GM21381 (cell line): ENCODE measurements around the gene PCMT1.
"Not testable (repeated sequence)": the region's sequence is repeated elsewhere in the genome, so short reads cannot be mapped to it uniquely, and the experiment has no call there.

Experiments
- ATAC-seq: cut with Tn5 transposase; IDR thresholded peaks from one replicate; pipeline ENCODE4 v1.9.1; 2021; ENCODE audit warnings: mild to moderate bottlenecking, moderate library complexity; ENCODE audit not compliant: unreplicated experiment

Gene PCMT1

DNA sequence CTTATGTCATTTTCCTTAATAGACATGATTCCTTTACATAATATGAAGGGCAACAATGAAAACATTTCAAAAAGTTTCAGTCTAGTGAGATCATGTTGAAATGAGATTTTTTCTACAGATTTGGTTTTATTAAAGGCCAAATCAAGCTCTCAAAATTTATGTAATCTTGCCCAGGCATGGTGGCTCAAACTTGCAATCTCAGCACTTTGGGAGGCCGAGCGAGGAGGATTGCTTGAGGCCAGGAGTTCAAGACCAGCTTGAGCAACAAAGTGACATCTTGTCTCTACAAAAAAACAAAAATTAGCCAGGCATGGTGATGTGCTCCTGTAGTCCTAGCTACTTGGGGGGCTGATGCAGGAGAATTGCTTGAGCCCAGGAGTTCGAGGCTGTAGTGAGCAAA lies 63.8 kb downstream of the PCMT1 start:
- ATAC-seq = no peak

- no peak for ATAC-seq
Measured at GRCh38 chr6:149815788-149816187, 66.2 kb downstream of the PCMT1 start.

- ATAC-seq = no peak
Measured at GRCh38 chr6:149820506-149820905, 71.0 kb downstream of the PCMT1 start.

DNA sequence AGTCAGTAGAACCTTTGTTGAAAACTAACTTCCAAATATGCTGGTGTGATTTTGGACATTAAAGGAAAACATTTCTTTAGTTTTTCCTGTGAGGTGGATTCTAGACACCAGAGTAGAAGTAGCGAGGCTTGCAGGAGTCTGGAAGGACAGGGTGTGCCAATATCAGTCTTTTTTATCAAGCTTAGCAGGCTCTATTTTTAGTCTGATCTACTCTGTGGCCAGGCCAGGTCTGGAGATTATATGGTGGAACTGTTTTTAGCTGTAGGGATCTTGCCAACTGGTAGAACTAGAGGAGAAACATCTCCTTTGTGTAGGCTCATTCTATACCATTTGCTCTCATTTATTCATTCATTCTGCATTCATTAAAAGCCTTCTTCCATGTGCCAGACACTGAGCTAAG lies 72.0 kb downstream of the PCMT1 start:
- no peak for ATAC-seq

- ATAC-seq = no peak
Measured at GRCh38 chr6:149823013-149823412, 73.5 kb downstream of the PCMT1 start.

DNA sequence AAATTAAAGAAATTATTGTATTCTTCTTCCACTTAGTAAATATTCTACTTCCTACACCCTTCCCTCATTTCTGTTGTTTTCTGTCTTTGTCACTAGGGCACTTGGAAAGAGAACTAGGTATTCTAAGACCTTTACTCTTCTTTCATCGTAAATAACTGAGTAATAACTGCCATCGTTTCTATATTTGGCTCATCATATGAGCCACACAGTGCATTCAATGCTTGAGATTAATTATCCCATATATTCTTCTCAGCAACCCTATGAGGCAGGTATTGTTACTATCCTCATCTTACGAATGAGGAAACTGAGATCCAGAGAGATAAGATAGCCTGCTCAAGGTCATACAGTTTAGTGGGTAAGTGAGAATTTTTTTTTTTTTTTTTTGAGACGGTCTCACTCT lies 75.8 kb downstream of the PCMT1 start:
- no peak for ATAC-seq

GRCh38 chr6:149830731-149831307 lies 81.3 kb downstream of the PCMT1 start:
- ATAC-seq = no peak

DNA sequence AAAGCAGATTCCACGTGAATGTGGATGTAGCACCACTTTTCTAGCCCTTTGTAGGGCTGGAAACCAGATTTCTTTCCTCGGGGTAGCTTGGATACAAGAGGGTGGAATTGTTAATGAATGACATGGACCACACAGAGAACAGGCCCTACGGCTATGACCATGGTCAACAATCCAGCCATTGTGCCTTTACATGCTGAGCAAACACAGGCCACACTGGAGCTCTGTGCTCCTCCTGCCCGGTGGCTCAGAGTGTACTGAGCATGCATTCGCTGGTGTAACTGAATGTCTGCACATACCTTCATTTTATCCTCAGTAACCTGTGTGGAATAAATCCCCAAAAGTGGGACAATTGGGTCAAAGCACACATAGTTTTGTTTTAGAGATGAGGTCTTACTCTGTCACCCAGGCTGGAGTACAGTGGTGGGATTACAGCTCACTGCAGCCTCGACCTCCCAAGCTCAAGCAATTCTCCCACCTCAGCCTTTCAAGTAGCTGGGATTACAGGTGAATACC lies 81.8 kb downstream of the PCMT1 start:
- ATAC-seq = no peak

- no peak for ATAC-seq
Measured at GRCh38 chr6:149833651-149834050, 84.1 kb downstream of the PCMT1 start.

- no peak for ATAC-seq
Measured at GRCh38 chr6:149834513-149835481, 85.3 kb downstream of the PCMT1 start.

DNA sequence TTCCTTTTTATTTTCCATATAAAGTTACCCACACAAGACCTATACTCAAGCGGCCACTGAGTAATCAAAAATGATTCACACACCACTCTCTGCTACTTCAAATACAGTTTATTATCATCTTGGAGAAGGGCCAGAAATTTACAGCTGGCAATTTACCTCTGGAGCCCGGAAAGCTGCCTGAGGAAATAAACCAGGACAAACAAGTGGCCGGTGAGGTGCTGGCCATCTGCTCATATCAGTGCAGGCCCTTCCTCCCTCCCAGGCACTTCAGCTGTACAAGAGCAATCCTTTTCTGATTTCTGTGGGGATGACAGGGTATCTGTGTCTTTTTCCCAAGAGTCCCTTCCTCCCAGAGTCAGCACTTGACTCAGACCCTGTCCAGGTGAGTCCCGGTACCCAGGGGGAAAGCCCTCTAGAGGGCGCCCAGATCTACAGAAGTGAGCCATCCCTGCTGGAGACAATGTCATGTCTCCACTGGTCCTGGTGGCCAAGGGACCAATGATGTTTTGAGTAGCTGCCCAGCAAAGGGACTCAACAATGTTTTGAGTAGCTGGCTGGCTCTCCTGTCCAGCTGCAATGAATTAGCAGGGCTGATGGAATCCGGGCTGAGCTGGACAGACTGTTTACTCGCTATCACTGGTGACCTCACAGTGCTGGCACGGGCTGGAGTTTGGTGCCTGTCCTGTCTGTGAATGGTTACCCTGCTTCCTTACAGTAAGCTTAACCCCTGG lies 91.0 kb downstream of the PCMT1 start:
- no peak for ATAC-seq

GRCh38 chr6:149842331-149842730 lies 92.8 kb downstream of the PCMT1 start:
- ATAC-seq = no peak

GRCh38 chr6:149843051-149843633 lies 93.6 kb downstream of the PCMT1 start:
- no peak for ATAC-seq

DNA sequence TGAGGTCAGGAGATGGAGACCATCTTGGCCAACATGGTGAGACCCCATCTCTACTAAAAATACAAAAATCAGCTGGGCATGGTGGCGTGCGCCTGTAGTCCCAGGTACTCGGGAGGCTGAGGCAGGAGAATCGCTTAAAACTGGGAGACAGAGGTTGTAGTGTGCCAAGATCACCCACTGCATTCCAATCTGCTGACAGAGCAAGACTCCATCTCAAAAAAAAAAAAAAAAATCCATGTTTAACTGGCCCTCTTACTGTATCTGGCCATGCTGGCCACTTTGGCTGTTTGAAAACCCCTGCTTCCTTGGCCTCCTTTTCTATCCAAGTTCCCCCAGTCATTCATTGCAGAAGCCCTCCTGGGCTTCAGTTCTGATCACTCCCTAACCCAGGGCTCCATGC lies 94.5 kb downstream of the PCMT1 start:
- ATAC-seq = not testable (repeated sequence)

DNA sequence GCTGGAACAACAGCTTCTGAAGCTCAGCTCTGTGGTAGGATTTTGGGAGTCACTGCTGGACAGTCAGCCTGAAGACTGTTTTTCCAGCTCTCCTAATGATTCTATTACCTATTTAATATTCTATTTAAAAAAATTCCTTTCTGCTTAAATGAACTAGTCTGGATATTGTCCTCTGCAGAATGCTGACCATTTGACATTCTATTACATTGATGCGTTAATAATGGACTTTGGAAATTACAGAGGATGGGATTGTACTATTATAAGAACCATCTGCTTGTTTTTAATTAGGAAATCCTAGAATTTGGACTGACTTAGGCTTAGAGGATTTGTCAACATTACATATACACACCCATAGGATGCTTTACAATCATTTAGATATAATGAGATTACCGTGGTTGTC lies 94.9 kb downstream of the PCMT1 start:
- ATAC-seq = no peak

DNA sequence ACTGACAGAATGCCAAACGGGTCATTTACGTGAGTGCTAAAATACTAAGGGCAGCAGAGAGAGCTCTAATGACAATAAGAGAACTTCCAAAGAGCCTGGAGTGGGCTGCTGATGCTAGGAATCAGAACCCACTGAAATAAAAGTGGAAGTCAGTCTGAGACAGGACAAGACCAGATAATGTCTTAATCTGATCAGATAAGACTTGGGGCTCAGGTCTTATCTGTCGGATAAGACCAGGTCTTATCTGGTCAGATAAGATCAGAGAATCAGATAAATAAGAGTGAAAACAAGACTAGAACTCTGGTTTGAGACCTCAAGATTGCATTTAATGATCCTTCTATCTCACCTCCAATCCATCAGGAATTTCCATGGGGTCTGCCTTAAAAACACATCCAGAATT lies 96.0 kb downstream of the PCMT1 start:
- ATAC-seq = no peak

- ATAC-seq = no peak
Measured at GRCh38 chr6:149846321-149846720, 96.8 kb downstream of the PCMT1 start.

- ATAC-seq = no peak
Measured at GRCh38 chr6:149847939-149848267, 98.4 kb downstream of the PCMT1 start.

- ATAC-seq = not testable (repeated sequence)
Measured at GRCh38 chr6:149848343-149848742, 98.8 kb downstream of the PCMT1 start.

GRCh38 chr6:149851461-149852110 lies 102.0 kb downstream of the PCMT1 start:
- no peak for ATAC-seq

- ATAC-seq = no peak
Measured at GRCh38 chr6:149852180-149852579, 102.6 kb downstream of the PCMT1 start.
